Body of pancreas (tissue), 4 donors: ENCODE results near the gene FUT7.
"Not testable (repeated sequence)": the region's sequence is repeated elsewhere in the genome, so short reads cannot be mapped to it uniquely, and the experiment has no call there.

Source experiments
- CTCF ChIP-seq, 7 experiments: fragments of 450-650 bp in 4 of 7; fragments of 200-600 bp in 3 of 7; sonication (generic) in 3 of 7; IDR thresholded peaks; one replicate each; pipeline ENCODE4 v1.5.1; 2016 to 2019; ENCODE audit warnings: antibody characterized with exemption in 7 of 7
- POLR2A ChIP-seq, 3 donors: fragments of 450-650 bp; IDR thresholded peaks; one replicate each; pipeline ENCODE4 v1.6.1; 2016; ENCODE audit warnings: antibody characterized with exemption in 3 of 3, mild to moderate bottlenecking in 2 of 3

GRCh38 chr9:137062798-137063197 lies 30.9 kb upstream of the FUT7 start:
- TF ChIP-seq POLR2A, CTCF (IDR thresholded peaks at IDR 0.05): not testable (repeated sequence)
